ENCODE results near the gene GNPTG. TPM values are rescaled to one million over a fixed set of nuclear protein-coding genes. Genes with fewer than 3 reads are reported as not detected.

Gene GNPTG
- total RNA-seq, 2 donors from 2014 or later = 34.0 to 38.4 TPM

DNA sequence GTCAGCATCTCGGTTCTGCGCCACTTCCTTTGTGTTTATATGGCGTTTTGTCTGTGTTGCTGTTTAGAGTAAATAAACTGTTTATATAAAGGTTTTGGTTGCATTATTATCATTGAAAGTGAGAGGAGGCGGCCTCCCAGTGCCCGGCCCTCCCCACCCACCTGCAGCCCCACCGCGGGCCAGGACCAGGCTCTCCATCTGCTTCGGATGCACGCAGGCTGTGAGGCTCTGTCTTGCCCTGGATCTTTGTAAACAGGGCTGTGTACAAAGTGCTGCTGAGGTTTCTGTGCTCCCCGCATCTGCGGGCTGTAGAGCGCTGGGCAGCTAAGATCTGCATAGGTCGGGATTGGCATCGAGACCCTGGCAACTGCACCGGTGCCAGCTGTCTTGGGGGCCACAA lies 26.5 kb upstream of the GNPTG start:
- WGBS, 2 experiments (ENCODE audit: insufficient coverage in 1 of 2, insufficient read length in 1 of 2) = 93 to 94% methylated on average over 10 to 15 of the region's 15 CpGs
- no peak for DNase-seq
- no peaks in the 10 kb centered on the region for H3K9me3 ChIP-seq (ENCODE audit: control insufficient read depth, low read length)
- H3K27me3 Mint-ChIP-seq (ENCODE audit: insufficient read depth) = no peaks in the 10 kb centered on the region
- no peak overlapping the region for H3K27ac ChIP-seq (ENCODE audit: low read depth, low read length)
- no peaks in the 10 kb centered on the region for H3K27me3 ChIP-seq (ENCODE audit: control insufficient read depth, insufficient read depth, low read length, poor library complexity, severe bottlenecking)
- H3K9me3 Mint-ChIP-seq = no peaks in the 10 kb centered on the region
- H3K4me3 ChIP-seq (ENCODE audit: low read length) = no peak overlapping the region
- H3K27ac Mint-ChIP-seq = no peak overlapping the region
- TF ChIP-seq, protein P1, sequence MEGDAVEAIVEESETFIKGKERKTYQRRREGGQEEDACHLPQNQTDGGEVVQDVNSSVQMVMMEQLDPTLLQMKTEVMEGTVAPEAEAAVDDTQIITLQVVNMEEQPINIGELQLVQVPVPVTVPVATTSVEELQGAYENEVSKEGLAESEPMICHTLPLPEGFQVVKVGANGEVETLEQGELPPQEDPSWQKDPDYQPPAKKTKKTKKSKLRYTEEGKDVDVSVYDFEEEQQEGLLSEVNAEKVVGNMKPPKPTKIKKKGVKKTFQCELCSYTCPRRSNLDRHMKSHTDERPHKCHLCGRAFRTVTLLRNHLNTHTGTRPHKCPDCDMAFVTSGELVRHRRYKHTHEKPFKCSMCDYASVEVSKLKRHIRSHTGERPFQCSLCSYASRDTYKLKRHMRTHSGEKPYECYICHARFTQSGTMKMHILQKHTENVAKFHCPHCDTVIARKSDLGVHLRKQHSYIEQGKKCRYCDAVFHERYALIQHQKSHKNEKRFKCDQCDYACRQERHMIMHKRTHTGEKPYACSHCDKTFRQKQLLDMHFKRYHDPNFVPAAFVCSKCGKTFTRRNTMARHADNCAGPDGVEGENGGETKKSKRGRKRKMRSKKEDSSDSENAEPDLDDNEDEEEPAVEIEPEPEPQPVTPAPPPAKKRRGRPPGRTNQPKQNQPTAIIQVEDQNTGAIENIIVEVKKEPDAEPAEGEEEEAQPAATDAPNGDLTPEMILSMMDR (conservative IDR thresholded peaks at IDR 0.05) = no peak
- H3K36me3 ChIP-seq (ENCODE audit: control insufficient read depth, insufficient read depth, low read length) = peaks cover 32% of the 10 kb centered on the region
- no peaks in the 10 kb centered on the region for H3K4me1 ChIP-seq (ENCODE audit: control insufficient read depth, insufficient read depth, low read length)
- H3K4me3 Mint-ChIP-seq = no peak overlapping the region
- H3K36me3 Mint-ChIP-seq (ENCODE audit: low read depth) = peaks cover 32% of the 10 kb centered on the region
- H3K4me1 Mint-ChIP-seq = no peaks in the 10 kb centered on the region
- H3K9ac ChIP-seq (ENCODE audit: extremely low read depth, low read length, poor library complexity, severe bottlenecking) = no peak overlapping the region

DNA sequence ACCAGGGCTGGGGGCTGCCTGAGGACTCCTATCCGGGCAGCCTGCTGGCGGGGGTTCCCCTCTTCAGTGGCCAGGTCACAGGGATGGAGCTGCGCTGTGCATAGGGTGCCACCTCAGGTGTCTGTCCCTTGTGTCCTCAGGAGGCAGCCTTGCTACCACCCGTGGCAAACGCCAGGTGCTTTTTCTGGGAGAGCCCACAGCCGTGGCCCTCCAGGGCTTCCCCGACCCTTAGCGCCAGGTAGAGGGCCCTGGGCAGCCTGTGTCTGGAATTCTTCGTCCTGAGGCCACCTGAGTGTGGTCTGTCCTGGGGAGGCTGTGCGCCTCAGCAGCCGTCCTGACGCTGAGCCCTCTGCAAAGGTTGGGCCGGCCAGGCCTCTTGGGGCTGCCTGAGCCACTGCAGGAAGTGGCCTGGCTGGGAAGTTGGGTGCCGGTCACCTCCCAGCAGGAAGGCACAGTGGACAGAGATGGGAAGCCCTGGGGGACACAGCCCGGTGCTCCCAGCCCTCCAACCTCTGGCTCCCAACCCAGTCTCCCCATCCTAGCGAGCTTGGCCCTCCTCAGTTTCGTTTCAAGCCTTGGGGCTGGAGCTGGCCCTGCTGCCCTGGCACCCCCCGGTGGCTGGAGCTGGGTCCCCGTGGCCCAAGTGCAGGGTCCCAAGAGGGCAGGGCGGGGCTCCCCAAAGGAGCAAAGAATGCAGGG lies 25.9 kb upstream of the GNPTG start:
- WGBS, 2 experiments (ENCODE audit: insufficient coverage in 1 of 2, insufficient read length in 1 of 2) = 90% methylated on average over 17 to 20 of the region's 20 CpGs
- no peaks in the 10 kb centered on the region for H3K27me3 Mint-ChIP-seq (ENCODE audit: insufficient read depth)
- Histone ChIP-seq H3K27ac (ENCODE audit: low read depth, low read length) (no peak overlapping the region), H3K9me3 (ENCODE audit: control insufficient read depth, low read length) (no peaks in the 10 kb centered on the region), H3K4me1 (ENCODE audit: control insufficient read depth, insufficient read depth, low read length) (no peaks in the 10 kb centered on the region), H3K4me3 (ENCODE audit: low read length) (no peak overlapping the region), H3K36me3 (ENCODE audit: control insufficient read depth, insufficient read depth, low read length) (peaks cover 26% of the 10 kb centered on the region), H3K27me3 (ENCODE audit: control insufficient read depth, insufficient read depth, low read length, poor library complexity, severe bottlenecking) (no peaks in the 10 kb centered on the region), H3K9ac (ENCODE audit: extremely low read depth, low read length, poor library complexity, severe bottlenecking) (no peak overlapping the region)
- H3K4me1 Mint-ChIP-seq = no peaks in the 10 kb centered on the region
- H3K4me3 Mint-ChIP-seq = no peak overlapping the region
- no peak for DNase-seq
- peaks cover 2% of the 10 kb centered on the region for H3K9me3 Mint-ChIP-seq
- H3K27ac Mint-ChIP-seq = no peak overlapping the region
- peaks cover 31% of the 10 kb centered on the region for H3K36me3 Mint-ChIP-seq (ENCODE audit: low read depth)
- TF ChIP-seq, protein P1 (conservative IDR thresholded peaks at IDR 0.05) = no peak

DNA sequence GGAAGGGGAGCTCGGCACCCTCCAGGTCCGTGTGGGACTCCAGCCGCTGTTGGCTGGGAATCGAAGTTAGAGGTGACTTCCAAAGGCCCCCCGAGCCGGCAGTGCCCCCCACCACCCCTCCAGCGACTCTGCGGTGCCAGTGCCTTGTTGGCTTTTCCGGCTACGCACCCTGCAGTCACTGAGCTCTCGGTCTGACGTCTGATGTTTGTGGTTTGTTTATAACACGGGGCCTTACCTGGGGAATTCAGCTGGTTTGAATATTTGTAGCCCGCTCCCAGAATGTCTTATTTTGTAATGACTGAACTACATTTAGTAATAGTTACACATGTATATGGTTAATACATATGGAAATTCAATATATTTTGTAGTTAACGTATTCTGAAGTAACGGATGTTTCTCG lies 25.3 kb upstream of the GNPTG start:
- H3K4me1 Mint-ChIP-seq = peaks cover 2% of the 10 kb centered on the region
- no peaks in the 10 kb centered on the region for H3K27me3 ChIP-seq (ENCODE audit: control insufficient read depth, insufficient read depth, low read length, poor library complexity, severe bottlenecking)
- H3K9me3 ChIP-seq (ENCODE audit: control insufficient read depth, low read length) = no peaks in the 10 kb centered on the region
- DNase-seq = no peak
- WGBS, 2 experiments (ENCODE audit: insufficient coverage in 1 of 2, insufficient read length in 1 of 2) = 85 to 86% methylated on average over 3 to 16 of the region's 17 CpGs
- H3K27ac Mint-ChIP-seq = no peak overlapping the region
- peaks cover 21% of the 10 kb centered on the region for H3K36me3 ChIP-seq (ENCODE audit: control insufficient read depth, insufficient read depth, low read length)
- peaks cover 26% of the 10 kb centered on the region for H3K36me3 Mint-ChIP-seq (ENCODE audit: low read depth)
- H3K4me1 ChIP-seq (ENCODE audit: control insufficient read depth, insufficient read depth, low read length) = no peaks in the 10 kb centered on the region
- H3K9ac ChIP-seq (ENCODE audit: extremely low read depth, low read length, poor library complexity, severe bottlenecking) = no peak overlapping the region
- peaks cover 2% of the 10 kb centered on the region for H3K9me3 Mint-ChIP-seq
- no peak overlapping the region for H3K4me3 ChIP-seq (ENCODE audit: low read length)
- no peaks in the 10 kb centered on the region for H3K27me3 Mint-ChIP-seq (ENCODE audit: insufficient read depth)
- H3K4me3 Mint-ChIP-seq = no peak overlapping the region
- TF ChIP-seq, protein P1 (conservative IDR thresholded peaks at IDR 0.05) = no peak
- no peak overlapping the region for H3K27ac ChIP-seq (ENCODE audit: low read depth, low read length)

All from endodermal cell (in vitro differentiated cells).